ENCODE data around the gene SHLD1. TPM values are rescaled to one million over a fixed set of nuclear protein-coding genes. Genes with fewer than 3 reads are reported as not detected.

The SHLD1 gene
- total RNA-seq, 1 donor, result 4.0 TPM

GRCh38 chr20:5811746-5812145 lies 61.5 kb downstream of the SHLD1 start:
- DNase-seq (ENCODE audit: low read depth in 2 of 3, low spot score in 2 of 3), result no peak

- no peak for DNase-seq (ENCODE audit: low read depth in 2 of 3, low spot score in 2 of 3)
These were observed 68.1 kb downstream of the SHLD1 start for GRCh38 chr20:5818346-5818681.

DNA sequence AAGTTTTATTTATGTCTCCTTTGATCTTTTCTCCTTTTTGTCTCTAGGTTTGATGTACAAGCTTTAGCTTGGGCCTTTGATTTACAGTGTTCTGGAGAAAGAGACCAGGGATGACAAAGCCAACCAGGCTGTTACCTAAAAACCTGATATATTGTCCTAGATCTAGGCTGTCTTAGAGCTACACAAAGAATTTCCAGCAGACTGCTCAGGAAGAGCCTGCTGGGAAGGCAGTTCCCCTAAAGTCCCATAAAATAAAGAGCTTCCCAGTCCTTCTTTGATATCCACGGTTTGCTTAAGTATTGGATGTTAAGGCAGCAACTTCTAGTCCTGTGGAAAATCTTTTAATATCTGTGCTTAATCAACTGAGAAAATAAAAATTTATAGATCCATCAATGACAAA lies 70.5 kb downstream of the SHLD1 start:
- DNase-seq (ENCODE audit: low read depth in 2 of 3, low spot score in 2 of 3), result no peak

- DNase-seq (ENCODE audit: low read depth in 2 of 3, low spot score in 2 of 3), result no peak
These were observed 71.5 kb downstream of the SHLD1 start for GRCh38 chr20:5821627-5822215.

- peak in 1 of 3 donors; percentile 48 for DNase-seq (ENCODE audit: low read depth in 2 of 3, low spot score in 2 of 3)
These were observed 72.4 kb downstream of the SHLD1 start for GRCh38 chr20:5822569-5822968.

GRCh38 chr20:5825130-5825719 lies 75.0 kb downstream of the SHLD1 start:
- DNase-seq (ENCODE audit: low read depth in 2 of 3, low spot score in 2 of 3), result no peak

GRCh38 chr20:5827098-5827853 lies 77.1 kb downstream of the SHLD1 start:
- no peak for DNase-seq (ENCODE audit: low read depth in 2 of 3, low spot score in 2 of 3)

- DNase-seq (ENCODE audit: low read depth in 2 of 3, low spot score in 2 of 3), result no peak
These were observed 77.7 kb downstream of the SHLD1 start for GRCh38 chr20:5827861-5828260.

GRCh38 chr20:5829241-5829809 lies 79.1 kb downstream of the SHLD1 start:
- no peak for DNase-seq (ENCODE audit: low read depth in 2 of 3, low spot score in 2 of 3)

DNA sequence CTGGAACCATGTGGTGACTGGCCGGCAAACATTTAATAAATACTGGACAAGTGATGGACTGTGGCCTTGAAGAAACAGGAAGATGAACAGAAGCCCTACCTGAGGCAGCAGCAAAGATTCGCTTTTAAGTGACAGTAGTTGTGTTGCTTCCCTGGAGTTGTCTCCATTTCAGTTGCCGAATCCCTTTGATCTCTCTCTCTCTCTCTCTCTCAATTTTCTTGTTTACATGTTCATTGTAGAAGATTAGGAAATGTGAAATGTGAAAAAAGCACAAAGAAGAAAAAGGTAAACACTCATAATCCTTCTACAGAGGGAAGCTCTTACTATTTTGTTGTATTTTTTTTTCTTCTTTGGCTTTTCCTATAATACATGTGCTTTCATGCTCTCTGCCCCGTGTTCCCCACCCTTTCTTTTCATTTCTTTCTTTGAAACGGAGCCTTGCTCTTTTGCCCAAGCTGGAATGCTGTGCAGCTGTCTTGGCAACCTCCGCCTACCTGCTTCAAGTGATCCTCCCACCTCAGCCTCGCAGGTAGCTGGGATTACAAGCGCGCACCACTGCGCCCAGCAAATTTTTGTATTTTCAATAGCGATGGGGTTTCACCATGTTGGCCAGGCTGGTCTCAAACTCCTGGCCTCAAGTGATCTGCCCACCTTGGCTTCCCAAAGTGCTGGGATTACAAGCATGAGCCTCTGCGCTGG lies 81.5 kb downstream of the SHLD1 start:
- no peak for DNase-seq (ENCODE audit: low read depth in 2 of 3, low spot score in 2 of 3)

DNA sequence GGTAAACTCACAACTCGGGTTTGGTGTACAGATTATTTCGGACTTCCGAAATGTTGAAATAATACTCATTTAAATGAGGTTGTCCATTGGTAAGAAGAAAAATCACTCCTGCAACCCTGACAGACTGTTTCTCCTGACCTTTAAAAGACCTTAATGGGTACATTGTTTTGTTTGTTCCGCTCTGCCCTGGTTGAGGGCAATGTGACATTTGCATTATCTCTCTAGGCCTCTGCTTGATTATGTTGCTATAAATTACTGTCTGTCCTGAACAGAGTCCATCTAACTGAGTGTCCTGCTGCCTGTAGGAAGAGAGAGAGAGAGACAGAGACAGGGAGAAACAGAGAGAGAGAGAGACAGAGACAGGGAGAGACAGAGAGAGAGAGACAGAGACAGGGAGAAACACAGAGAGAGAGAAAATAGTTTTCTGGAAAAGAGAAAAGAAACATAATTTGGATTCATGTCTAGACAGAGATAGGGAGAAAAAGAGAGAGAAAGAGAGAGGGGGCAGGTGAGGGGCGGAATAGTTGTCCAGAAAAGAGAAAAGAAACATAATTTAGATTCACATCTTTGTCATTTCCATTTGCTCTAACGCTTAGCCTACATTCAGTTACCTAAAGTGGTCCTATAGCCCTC lies 83.2 kb downstream of the SHLD1 start:
- no peak for DNase-seq (ENCODE audit: low read depth in 2 of 3, low spot score in 2 of 3)

- no peak for DNase-seq (ENCODE audit: low read depth in 2 of 3, low spot score in 2 of 3)
These were observed 84.3 kb downstream of the SHLD1 start for GRCh38 chr20:5834436-5835005.

GRCh38 chr20:5835321-5835821 lies 85.2 kb downstream of the SHLD1 start:
- DNase-seq (ENCODE audit: low read depth in 2 of 3, low spot score in 2 of 3), result peak in 1 of 3 donors; percentile 57

- DNase-seq (ENCODE audit: low read depth in 2 of 3, low spot score in 2 of 3), result peak; percentile 47 to 88 (median 49)
These were observed 85.7 kb downstream of the SHLD1 start for GRCh38 chr20:5835871-5836270.

GRCh38 chr20:5836569-5836968 lies 86.4 kb downstream of the SHLD1 start:
- DNase-seq (ENCODE audit: low read depth in 2 of 3, low spot score in 2 of 3), result no peak

GRCh38 chr20:5840411-5841002 lies 90.3 kb downstream of the SHLD1 start:
- no peak for DNase-seq (ENCODE audit: low read depth in 2 of 3, low spot score in 2 of 3)

GRCh38 chr20:5841522-5841921 lies 91.3 kb downstream of the SHLD1 start:
- DNase-seq (ENCODE audit: low read depth in 2 of 3, low spot score in 2 of 3), result no peak

- DNase-seq (ENCODE audit: low read depth in 2 of 3, low spot score in 2 of 3), result no peak
These were observed 92.3 kb downstream of the SHLD1 start for GRCh38 chr20:5842465-5842864.

DNA sequence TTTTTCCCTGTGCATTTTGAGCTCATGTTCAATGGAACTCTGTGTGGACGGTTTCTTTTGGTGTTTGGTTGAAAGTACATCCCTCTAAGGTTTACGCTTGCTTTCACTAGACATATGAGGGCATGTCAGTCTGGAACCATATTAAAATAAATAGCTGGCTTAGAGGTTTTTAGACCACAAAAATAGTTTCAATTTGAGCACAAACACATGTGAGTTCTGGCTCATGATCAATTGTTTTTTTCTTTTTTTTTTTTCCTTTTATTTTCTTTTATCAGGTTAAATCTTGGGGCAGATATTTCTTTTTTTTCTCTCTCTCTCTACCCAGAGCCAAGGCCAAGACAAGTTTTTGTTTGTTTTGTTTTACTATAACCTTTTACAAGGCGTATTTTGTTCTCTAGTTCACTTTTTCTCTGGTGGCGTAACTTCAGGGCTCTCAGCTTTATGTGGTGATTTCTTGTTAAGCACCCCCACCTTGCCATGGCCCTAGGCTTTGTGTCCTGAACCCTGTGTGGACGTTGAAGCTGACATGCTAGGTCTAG lies 92.9 kb downstream of the SHLD1 start:
- DNase-seq (ENCODE audit: low read depth in 2 of 3, low spot score in 2 of 3), result no peak
